ENCODE results near the gene LGR4.

- no peak for TF ChIP-seq CTCF (IDR thresholded peaks at IDR 0.05 in 4 of 5, conservative IDR thresholded peaks at IDR 0.05 in 1 of 5)
- TF ChIP-seq POLR2A (IDR thresholded peaks at IDR 0.05), result no peak
Measured at GRCh38 chr11:27409742-27410141, 62.8 kb downstream of the LGR4 start.
